ENCODE measurements around the gene MPRIP. TPM values are rescaled to one million over a fixed set of nuclear protein-coding genes. Genes with fewer than 3 reads are reported as not detected.

Gene MPRIP
- total RNA-seq, 1 experiment from 2014 or later: 140 TPM

DNA sequence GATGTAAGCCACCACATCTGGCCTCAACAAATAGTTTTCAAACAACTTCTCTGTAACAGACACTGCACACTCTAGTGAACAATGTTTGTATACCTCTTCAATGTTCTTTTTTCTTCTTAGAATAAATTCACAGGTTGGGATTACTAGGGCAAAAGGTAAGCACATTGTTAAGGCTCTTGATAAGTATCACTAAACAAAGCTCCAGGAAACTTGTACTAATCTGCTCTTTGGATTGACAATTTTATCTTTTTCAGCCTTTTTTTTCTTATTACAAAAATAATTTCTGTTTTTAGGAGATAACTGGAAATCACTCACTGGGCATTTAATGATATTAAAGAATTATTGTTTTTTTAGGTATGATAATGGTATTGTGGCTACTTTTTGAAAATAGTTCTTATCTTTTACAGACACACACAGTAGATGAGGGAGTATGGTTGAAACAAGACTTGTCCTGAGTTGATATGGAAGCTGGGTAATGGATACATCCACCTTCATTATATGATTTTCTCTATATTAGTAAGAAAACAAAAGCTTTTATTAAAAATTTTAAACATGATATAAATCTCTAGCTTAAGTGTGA is 7.7 kb upstream of the MPRIP start (continued):
- TF ChIP-seq, protein P1, sequence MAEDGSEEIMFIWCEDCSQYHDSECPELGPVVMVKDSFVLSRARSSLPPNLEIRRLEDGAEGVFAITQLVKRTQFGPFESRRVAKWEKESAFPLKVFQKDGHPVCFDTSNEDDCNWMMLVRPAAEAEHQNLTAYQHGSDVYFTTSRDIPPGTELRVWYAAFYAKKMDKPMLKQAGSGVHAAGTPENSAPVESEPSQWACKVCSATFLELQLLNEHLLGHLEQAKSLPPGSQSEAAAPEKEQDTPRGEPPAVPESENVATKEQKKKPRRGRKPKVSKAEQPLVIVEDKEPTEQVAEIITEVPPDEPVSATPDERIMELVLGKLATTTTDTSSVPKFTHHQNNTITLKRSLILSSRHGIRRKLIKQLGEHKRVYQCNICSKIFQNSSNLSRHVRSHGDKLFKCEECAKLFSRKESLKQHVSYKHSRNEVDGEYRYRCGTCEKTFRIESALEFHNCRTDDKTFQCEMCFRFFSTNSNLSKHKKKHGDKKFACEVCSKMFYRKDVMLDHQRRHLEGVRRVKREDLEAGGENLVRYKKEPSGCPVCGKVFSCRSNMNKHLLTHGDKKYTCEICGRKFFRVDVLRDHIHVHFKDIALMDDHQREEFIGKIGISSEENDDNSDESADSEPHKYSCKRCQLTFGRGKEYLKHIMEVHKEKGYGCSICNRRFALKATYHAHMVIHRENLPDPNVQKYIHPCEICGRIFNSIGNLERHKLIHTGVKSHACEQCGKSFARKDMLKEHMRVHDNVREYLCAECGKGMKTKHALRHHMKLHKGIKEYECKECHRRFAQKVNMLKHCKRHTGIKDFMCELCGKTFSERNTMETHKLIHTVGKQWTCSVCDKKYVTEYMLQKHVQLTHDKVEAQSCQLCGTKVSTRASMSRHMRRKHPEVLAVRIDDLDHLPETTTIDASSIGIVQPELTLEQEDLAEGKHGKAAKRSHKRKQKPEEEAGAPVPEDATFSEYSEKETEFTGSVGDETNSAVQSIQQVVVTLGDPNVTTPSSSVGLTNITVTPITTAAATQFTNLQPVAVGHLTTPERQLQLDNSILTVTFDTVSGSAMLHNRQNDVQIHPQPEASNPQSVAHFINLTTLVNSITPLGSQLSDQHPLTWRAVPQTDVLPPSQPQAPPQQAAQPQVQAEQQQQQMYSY (CRISPR knock-in tag; IDR thresholded peaks at IDR 0.05): no peak
- TF ChIP-seq TEAD1 (CRISPR knock-in tag; IDR thresholded peaks at IDR 0.05): no peak
- TF ChIP-seq NFYB (CRISPR knock-in tag; conservative IDR thresholded peaks at IDR 0.05; ENCODE audit: low read depth): no peak
- TF ChIP-seq, protein P2, sequence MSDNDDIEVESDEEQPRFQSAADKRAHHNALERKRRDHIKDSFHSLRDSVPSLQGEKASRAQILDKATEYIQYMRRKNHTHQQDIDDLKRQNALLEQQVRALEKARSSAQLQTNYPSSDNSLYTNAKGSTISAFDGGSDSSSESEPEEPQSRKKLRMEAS (CRISPR knock-in tag; IDR thresholded peaks at IDR 0.05): no peak
- TF ChIP-seq FOXJ3 (CRISPR knock-in tag; IDR thresholded peaks at IDR 0.05; ENCODE audit: borderline replicate concordance): no peak

DNA sequence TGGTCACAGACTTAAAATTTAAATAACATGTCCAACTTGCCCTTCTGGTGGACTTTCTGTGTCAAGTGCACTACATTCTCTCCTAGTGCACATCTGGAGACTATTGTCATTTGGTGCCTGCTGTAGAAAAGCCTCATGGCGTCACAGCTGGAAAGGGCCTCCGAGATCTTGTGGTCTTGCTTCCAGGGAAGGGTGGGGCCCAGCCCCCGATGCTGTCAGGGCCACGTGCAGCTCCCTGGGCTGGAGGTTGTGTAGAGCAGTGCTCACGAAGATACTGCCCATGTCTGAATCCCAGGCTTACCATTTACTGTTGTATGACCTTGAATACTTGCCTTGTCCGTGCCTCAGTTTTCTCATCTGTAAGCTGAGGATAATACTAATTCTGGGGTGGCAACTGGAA is 6.8 kb upstream of the MPRIP start:
- POLR2A ChIA-PET: no interaction called here
- H3K4me3 Mint-ChIP-seq: no peak overlapping the region
- no peaks in the 10 kb centered on the region for H3K9me3 Mint-ChIP-seq
- H3K27ac Mint-ChIP-seq: no peak overlapping the region
- no peaks in the 10 kb centered on the region for H3K36me3 Mint-ChIP-seq
- no peak for DNase-seq (ENCODE audit: low spot score)
- TF ChIP-seq NR2C2 (CRISPR knock-in tag; IDR thresholded peaks at IDR 0.05): no peak
- no peak for TF ChIP-seq ZNF219 (CRISPR knock-in tag; IDR thresholded peaks at IDR 0.05; ENCODE audit: borderline replicate concordance)
- TF ChIP-seq, protein P3, sequence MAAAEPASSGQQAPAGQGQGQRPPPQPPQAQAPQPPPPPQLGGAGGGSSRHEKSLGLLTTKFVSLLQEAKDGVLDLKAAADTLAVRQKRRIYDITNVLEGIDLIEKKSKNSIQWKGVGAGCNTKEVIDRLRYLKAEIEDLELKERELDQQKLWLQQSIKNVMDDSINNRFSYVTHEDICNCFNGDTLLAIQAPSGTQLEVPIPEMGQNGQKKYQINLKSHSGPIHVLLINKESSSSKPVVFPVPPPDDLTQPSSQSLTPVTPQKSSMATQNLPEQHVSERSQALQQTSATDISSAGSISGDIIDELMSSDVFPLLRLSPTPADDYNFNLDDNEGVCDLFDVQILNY (CRISPR knock-in tag; IDR thresholded peaks at IDR 0.05): no peak
- TF ChIP-seq RELA (CRISPR knock-in tag; IDR thresholded peaks at IDR 0.05; ENCODE audit: borderline replicate concordance): no peak
- TF ChIP-seq, protein P4, sequence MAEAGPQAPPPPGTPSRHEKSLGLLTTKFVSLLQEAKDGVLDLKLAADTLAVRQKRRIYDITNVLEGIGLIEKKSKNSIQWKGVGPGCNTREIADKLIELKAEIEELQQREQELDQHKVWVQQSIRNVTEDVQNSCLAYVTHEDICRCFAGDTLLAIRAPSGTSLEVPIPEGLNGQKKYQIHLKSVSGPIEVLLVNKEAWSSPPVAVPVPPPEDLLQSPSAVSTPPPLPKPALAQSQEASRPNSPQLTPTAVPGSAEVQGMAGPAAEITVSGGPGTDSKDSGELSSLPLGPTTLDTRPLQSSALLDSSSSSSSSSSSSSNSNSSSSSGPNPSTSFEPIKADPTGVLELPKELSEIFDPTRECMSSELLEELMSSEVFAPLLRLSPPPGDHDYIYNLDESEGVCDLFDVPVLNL (CRISPR knock-in tag; IDR thresholded peaks at IDR 0.05; ENCODE audit: borderline replicate concordance, low read depth): no peak
- TF ChIP-seq, protein P5, sequence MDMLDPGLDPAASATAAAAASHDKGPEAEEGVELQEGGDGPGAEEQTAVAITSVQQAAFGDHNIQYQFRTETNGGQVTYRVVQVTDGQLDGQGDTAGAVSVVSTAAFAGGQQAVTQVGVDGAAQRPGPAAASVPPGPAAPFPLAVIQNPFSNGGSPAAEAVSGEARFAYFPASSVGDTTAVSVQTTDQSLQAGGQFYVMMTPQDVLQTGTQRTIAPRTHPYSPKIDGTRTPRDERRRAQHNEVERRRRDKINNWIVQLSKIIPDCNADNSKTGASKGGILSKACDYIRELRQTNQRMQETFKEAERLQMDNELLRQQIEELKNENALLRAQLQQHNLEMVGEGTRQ (CRISPR knock-in tag; IDR thresholded peaks at IDR 0.05): no peak
- TF ChIP-seq JAZF1 (CRISPR knock-in tag; IDR thresholded peaks at IDR 0.05): no peak
- no peak for TF ChIP-seq FOXK1 (CRISPR knock-in tag; IDR thresholded peaks at IDR 0.05)
- TF ChIP-seq IRF2 (CRISPR knock-in tag; IDR thresholded peaks at IDR 0.05; ENCODE audit: borderline replicate concordance, low read depth): no peak
- TF ChIP-seq, protein P6, sequence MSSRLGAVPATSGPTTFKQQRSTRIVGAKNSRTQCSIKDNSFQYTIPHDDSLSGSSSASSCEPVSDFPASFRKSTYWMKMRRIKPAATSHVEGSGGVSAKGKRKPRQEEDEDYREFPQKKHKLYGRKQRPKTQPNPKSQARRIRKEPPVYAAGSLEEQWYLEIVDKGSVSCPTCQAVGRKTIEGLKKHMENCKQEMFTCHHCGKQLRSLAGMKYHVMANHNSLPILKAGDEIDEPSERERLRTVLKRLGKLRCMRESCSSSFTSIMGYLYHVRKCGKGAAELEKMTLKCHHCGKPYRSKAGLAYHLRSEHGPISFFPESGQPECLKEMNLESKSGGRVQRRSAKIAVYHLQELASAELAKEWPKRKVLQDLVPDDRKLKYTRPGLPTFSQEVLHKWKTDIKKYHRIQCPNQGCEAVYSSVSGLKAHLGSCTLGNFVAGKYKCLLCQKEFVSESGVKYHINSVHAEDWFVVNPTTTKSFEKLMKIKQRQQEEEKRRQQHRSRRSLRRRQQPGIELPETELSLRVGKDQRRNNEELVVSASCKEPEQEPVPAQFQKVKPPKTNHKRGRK (CRISPR knock-in tag; IDR thresholded peaks at IDR 0.05; ENCODE audit: borderline replicate concordance): no peak
- TF ChIP-seq ETV6 (CRISPR knock-in tag; IDR thresholded peaks at IDR 0.05): no peak
- TF ChIP-seq, protein P7, sequence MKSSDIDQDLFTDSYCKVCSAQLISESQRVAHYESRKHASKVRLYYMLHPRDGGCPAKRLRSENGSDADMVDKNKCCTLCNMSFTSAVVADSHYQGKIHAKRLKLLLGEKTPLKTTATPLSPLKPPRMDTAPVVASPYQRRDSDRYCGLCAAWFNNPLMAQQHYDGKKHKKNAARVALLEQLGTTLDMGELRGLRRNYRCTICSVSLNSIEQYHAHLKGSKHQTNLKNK (CRISPR knock-in tag; IDR thresholded peaks at IDR 0.05): no peak
- TF ChIP-seq, protein P8, sequence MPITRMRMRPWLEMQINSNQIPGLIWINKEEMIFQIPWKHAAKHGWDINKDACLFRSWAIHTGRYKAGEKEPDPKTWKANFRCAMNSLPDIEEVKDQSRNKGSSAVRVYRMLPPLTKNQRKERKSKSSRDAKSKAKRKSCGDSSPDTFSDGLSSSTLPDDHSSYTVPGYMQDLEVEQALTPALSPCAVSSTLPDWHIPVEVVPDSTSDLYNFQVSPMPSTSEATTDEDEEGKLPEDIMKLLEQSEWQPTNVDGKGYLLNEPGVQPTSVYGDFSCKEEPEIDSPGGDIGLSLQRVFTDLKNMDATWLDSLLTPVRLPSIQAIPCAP (CRISPR knock-in tag; IDR thresholded peaks at IDR 0.05): no peak
- TF ChIP-seq, protein P9, sequence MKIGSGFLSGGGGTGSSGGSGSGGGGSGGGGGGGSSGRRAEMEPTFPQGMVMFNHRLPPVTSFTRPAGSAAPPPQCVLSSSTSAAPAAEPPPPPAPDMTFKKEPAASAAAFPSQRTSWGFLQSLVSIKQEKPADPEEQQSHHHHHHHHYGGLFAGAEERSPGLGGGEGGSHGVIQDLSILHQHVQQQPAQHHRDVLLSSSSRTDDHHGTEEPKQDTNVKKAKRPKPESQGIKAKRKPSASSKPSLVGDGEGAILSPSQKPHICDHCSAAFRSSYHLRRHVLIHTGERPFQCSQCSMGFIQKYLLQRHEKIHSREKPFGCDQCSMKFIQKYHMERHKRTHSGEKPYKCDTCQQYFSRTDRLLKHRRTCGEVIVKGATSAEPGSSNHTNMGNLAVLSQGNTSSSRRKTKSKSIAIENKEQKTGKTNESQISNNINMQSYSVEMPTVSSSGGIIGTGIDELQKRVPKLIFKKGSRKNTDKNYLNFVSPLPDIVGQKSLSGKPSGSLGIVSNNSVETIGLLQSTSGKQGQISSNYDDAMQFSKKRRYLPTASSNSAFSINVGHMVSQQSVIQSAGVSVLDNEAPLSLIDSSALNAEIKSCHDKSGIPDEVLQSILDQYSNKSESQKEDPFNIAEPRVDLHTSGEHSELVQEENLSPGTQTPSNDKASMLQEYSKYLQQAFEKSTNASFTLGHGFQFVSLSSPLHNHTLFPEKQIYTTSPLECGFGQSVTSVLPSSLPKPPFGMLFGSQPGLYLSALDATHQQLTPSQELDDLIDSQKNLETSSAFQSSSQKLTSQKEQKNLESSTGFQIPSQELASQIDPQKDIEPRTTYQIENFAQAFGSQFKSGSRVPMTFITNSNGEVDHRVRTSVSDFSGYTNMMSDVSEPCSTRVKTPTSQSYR (CRISPR knock-in tag; IDR thresholded peaks at IDR 0.05): no peak
- no peak for TF ChIP-seq ESRRA (CRISPR knock-in tag; IDR thresholded peaks at IDR 0.05; ENCODE audit: borderline replicate concordance)
- TF ChIP-seq, protein P10, sequence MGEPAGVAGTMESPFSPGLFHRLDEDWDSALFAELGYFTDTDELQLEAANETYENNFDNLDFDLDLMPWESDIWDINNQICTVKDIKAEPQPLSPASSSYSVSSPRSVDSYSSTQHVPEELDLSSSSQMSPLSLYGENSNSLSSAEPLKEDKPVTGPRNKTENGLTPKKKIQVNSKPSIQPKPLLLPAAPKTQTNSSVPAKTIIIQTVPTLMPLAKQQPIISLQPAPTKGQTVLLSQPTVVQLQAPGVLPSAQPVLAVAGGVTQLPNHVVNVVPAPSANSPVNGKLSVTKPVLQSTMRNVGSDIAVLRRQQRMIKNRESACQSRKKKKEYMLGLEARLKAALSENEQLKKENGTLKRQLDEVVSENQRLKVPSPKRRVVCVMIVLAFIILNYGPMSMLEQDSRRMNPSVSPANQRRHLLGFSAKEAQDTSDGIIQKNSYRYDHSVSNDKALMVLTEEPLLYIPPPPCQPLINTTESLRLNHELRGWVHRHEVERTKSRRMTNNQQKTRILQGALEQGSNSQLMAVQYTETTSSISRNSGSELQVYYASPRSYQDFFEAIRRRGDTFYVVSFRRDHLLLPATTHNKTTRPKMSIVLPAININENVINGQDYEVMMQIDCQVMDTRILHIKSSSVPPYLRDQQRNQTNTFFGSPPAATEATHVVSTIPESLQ (CRISPR knock-in tag; IDR thresholded peaks at IDR 0.05): no peak
- CTCF ChIA-PET: no interaction called here
- ATAC-seq: no peak
- H3K27me3 Mint-ChIP-seq (ENCODE audit: low read depth): no peaks in the 10 kb centered on the region
- peaks cover 7% of the 10 kb centered on the region for H3K4me1 Mint-ChIP-seq
